CD4-positive, alpha-beta T cell treated with Interleukin-17A for 1 hour (primary cell): Measurements from ENCODE around the gene ENOX1.
"Not testable (repeated sequence)": the region's sequence is repeated elsewhere in the genome, so short reads cannot be mapped to it uniquely, and the experiment has no call there.

Source experiments
- DNase-seq: peaks from one replicate; pipeline ENCODE4 v3.0.0-alpha.2; 2020

ENOX1 gene

DNA sequence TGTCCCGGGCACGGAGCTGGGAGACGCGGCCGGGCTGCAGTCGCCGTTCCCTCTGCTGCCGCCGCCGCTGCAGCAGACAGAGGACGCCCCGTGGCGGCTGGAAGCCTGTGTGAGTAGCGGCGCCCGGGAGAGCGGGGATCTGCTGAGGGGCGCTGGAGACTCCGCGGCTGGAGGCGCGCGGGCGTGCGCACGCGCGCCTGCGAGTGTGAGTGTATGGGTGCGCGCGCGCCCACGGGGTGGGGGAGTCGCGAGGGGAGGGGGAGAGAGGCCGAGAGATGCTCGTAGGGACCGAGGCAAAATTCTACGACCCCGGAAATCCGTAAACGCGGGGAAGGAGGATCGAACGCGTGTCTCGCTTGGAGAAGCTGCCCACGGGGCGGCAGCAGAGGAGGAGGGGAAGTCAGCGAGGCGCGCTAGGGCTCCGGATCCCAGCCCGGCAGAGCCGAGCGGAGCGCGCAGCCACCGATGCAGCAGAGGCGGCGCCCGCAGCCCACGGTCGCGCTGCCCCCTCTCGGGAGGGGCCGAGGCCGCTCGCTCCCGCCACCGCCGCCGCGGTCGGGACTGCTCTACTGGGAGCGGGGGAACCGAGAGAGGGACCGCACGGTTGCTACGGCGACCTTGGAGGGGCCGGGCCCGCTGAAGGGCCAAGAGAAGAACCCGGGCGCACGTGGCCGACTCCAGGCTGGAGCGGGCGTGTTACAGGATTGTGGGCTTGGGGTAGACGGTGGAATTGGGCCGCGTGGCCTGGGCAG, at the start of gene ENOX1:
Gene ENOX1, minus strand, starts transcription at position 207 of the 752 bp plus-strand sequence.
- DNase-seq, result no peak

DNA sequence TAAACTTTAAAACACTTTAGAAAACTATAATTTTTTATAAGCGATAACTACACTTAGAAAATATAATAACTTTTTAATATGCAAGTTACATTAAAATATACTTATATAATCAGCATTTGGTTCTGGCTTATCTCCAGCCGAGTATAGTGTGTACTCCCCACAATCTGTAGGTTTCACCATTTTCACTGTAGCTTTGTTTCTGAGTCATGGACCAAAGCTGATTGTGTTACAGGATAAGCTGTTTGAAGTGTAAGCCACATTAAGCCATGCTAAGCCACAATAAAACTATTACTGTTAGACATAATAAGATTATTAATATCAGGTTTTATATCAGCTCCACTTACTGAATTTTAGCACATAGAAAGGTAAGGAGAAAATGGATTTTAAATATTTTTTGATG, 48.9 kb upstream of the ENOX1 start:
- DNase-seq, result no peak

DNA sequence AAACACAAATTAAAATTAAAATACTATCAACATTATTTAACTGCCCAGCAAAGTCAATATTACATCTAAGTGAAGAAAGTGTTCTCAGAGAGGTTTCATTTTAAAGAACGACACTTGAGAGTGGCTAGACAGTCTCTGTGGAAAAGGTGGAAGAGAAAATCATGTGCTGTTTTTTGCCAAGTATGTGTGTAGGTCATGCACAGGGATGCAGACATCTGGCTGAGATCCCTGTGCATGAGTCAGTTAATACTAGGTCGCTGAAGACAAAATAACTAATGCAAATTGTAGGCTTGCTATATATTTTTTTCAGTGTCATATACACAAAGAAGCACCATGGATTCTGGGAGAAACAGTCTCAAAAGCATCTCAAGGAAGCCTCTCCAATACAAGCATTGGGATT, 44.3 kb upstream of the ENOX1 start:
- DNase-seq, result no peak

DNA sequence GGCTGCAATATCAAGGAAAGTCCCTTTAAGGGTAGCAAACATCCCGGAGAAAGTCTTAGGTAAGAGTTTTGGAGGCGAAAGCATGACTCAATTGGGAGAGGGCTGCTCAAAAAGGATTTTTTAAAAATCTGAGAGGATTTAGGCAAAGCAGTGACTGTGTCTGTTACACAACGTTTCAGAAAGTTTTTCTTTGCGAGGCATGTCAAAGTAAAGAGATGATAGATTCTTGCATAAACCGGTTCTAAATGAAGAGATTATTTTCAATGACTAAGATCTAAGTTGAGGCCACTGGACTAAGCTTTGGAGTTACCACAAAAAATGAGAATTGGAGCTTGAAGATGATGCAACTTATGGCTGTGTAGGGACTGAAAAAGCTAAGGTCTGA, 43.7 kb upstream of the ENOX1 start:
- DNase-seq, result no peak

DNA sequence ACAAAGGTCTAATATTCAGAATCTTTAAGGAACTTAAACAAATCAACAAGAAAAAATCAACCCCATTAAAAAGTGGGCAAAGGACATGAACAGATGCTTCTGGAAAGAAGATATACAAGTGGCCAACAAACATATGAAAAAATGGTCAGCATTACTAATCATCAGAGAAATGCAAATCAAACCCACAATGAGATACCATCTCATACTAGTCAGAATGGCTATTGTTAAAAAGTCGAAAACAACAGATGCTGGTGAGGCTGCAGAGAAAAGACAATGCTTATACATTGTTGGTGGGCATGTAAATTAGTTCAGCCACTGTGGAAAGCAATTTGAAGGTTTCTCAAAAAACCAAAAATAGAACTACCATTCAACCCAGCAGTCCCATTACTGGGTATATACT, 37.9 kb upstream of the ENOX1 start:
- DNase-seq, result not testable (repeated sequence)

DNA sequence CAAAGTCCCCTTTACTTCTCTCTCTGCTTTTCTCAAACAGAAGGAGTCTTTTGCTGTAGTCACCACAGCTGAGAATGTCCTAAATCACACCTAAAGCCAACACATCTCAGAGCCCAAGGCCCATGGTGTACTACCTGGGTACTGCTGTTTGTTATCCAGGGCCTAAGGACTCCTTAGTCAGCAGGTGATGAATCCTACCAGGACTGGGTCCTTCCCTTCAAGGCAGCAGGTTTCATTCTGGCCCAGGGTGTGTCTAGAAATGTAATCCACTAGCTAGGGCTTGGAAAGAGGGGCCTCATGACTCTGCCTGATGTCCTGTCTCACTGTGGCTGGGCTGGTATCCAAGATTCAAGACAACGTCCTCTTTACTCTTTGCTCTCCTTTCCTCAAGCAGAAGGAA, 36.2 kb upstream of the ENOX1 start:
- no peak for DNase-seq

DNA sequence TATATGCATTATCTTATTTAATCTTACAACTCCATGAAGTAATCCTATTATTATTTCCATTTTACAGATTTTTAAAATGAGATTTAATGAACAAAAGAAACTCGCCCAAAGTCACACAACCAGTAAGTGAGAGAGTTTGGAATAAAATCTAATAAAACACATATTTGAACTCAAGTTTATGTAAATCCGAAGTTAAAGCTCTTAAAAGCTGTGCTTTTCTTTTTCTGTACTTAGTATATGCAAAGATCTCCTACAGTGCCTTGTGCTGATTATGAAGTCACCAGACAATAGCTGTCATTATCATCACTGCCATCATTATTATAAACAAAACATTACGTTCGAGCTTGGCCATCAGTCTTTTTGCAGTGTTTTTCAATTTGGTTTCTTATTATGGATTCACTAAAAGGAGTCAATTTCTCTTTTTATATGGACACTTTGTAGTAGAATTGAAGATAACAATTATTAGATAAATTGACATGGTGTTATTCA, 29.7 kb upstream of the ENOX1 start:
- DNase-seq, result no peak

DNA sequence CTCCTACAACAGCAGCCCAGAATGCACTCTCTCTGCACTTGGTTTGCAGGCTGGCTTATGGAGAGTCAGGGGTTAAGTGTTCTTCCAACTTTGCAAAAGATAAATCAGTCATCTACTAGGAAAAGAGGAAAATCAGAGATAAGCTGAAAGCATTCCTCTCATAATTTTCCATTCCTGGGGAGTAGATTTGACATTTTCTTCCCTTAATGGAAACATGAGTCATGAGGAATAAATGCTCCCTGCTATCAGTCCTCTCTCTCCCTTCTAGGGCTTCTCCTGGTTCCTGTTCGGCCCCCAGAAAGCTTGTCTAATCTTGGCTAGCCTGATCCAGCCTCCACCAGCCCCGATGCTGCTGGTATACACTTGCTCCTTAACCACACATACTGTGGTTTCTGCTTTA, 28.4 kb upstream of the ENOX1 start:
- DNase-seq, result no peak

DNA sequence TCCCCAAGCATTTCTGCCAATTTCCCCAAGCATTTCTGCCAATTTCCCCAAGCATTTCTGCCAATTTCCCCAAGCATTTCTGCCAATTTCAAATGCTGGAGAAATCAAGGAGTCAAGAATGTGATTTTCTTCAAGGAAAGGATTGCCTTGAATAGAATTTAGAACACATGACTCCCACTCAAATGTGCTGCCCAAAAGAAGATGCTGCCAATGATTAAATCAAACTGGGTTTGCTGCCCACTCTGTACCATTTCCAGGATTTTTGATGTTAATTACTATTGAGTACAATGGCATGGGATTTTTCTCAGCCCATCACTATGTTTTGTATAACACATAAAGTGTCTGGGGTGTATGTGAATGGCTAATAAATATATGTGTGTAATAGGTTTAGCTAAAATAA, 21.9 kb upstream of the ENOX1 start:
- no peak for DNase-seq

DNA sequence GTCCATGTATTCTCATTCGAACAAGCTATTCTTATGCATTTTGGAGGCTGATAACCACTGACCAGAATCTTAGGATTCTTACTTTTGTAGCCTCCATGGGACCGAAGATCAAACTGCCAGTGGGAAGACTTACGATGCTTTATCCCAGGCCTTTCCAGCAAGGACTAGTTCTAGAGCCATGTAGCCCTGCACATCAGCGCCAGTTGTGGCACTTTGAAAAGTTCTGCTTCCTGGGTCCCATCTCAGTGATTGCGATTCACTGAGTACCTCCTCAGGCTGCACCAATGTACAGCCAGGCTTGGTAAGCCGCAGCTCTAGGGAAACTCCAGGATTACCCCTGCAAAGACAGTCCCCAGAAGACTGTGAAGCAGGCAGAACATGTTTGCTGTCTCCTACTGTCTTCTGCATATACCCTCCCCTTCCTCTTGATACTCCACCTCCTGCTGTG, 18.9 kb upstream of the ENOX1 start:
- no peak for DNase-seq

DNA sequence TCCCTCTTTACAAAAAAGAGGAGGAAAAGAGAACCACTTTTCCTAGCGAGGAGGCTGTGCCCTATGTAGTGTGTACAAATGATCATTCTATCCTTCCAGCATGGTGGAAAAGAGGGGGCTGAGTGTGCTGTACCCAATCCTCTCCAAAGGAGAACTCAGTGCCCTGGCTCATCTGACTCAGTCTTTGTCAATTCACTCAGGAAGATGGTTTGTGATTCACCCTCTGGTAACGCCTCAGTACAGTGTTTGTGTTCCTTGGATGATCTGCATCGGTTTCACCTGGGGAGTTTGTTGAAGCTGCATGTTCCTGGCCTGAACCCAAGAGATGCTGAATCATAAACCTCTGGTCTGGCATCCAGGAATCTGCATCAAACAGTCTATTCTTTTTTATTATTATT, 18.3 kb upstream of the ENOX1 start:
- DNase-seq, result no peak

DNA sequence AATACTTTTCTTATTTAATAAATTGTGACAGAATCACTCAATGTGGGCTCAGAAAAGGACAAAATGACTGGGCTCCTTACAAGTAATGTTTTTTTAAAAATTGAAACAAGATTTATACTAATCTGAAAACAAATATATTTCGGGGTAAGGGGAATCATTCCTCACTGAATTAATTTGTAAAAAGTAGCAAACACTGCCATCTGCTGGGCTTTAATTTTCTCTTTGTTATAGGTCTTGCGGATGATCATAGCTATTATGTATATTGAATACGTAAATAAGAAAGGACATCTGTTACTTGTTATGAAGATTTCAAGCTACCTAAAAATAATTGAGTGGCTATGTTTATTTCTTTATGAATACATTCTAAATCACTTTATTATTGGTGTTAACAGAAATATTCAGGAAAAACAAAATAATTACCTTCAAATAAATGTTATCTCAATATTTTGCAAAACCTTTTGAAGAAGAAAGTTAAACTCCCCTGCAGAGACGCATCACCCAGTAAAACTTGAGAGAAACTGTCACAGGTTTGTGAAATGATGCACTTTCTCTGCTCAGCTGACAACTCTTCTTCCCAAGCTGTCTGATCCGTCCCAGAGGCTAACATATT, 17.8 kb upstream of the ENOX1 start:
- peak; percentile 65 for DNase-seq

DNA sequence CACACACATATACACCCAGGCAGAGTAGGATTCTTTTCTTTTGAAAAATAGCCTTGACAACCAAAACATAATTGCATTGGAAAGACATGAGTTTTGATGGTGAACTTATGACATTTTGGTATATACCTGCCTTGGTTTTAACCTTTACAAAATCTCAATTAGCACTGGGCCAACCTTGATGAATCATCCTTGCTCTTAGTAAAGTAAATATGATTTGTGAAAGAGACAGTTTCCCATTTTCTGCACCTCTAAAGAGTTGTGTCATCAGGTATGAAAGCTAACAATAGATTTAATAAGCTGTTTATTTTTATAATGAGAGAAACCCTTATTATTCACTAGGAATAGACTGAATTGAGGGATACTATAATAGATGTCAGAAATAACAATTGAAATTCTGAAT, 15.7 kb upstream of the ENOX1 start:
- DNase-seq, result no peak

DNA sequence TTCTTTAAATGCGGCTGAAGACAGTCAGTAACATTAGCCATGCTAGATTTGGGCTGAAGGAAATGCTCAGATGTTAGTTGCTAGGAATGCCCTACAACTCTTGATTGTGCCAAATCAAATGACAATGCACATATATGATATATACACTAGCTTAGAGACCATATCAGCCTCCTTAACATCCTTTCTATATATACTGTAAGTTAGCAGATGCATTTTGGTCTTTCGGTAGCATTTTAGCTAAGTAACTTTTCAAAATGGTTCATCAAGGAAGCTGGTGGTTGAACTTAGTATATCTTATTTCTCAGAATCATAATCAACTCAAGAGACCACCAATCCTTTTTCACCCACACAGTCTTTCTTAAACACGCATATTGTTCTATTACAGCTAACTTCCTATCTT, 14.1 kb upstream of the ENOX1 start:
- DNase-seq, result no peak

DNA sequence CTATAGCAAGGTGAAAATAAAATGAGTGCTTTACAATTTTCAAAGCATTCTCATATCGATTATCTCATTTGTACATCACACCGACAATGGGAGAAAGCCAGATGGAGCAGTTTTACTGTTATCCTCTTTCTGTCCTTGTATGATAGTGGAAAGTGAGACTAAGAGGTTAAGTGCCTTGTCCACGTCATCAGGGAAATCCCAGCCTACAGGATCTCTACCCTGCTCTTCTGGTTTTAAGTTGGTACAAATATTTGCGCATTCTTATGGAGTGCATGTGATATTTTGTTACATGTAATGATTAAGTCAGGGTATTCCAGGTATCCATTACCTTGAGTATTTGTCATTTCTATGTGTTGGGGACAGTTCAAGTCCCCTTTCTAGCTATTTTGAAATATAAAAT, 12.4 kb upstream of the ENOX1 start:
- DNase-seq, result no peak

DNA sequence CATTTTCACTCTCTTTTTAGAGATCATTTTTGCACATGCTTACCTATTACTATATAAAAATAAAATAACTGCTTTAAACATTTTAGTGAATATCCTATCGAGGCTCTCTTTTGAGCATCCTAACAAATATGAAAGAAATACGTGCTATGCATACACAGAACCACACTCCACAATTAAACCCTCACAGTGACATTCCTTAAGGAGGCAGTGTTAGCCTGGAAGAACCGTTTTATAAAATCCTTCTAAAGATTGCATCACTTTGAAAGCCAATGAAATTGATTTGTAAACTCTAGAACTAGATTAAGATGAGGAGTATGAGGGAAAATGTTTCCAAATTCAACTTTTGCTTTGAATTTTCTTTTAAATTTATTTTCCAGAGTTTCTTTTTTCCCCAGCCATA, 11.1 kb upstream of the ENOX1 start:
- DNase-seq, result no peak

DNA sequence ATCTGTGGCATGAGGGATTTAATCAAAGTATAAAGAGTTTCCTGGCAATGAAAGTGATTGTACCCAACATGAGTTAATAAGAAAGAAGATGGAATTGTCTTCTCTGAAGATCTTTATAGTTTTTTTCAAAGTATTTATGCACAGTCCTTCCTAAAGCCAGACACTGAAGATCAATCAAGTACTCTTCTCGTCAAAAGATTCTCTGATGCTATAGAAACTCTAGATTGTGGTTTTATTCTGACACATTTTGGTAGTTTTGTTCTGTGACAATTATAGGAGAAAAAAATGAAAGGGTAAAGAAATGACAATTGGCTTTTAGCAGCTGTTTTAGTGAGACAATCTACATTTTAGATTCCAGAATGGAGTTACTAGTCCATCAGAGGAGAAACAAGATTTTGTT, 10.4 kb upstream of the ENOX1 start:
- no peak for DNase-seq

DNA sequence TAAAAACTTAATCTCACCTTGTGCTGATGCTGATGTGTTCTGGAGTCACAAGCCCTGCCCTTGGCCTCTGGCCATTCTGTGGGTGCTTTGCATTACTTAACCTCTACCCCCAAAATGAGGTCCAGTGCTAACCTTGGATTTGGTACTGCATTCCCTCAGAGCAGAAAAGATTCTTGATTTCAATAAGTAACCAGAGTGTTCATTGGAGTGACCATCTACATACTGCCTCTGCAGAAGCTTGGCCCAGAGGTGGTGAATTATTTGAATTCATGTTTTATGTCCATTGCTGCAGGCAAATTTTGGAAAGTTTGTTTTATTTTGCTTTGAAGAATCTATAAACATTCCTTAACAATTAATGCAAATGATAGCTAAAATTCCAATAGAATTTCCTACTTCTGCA, 7.6 kb upstream of the ENOX1 start:
- no peak for DNase-seq

DNA sequence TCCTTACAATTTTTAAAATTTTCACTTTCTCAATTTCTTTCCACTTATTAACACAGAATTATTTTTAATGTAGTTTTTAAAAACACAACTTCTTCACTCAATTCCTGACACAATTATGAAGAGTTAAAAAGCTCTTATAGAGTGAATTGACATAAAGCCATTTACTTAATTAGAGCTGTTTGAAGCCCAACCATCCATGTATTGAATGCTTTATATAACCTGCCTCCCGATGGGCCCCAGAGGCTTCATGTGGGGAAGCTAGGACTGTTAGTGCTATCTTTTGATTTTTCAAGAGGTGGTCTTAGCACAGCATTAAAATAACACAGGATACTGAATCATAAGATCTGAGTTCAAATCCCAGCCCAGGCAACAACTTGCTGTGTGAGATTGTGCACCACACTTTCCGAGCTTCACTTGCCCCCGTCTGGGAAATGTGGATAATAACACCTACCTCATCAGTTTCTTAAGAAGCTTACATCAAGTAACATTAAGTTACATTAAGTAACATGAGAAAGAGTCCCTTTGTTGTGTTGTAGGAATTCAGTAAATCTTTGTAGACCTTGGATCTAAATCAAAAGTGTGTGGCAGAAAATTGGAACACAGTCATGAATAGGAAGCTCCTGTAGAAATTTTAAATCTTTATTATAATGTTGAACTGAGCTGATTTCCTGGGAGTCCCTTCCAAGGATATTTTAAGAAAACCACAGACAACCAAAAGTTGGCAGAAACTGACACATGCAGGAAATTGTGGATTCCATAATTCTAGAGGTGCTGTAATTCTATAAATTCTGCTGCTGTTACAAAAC, 5.5 kb upstream of the ENOX1 start:
- no peak for DNase-seq

DNA sequence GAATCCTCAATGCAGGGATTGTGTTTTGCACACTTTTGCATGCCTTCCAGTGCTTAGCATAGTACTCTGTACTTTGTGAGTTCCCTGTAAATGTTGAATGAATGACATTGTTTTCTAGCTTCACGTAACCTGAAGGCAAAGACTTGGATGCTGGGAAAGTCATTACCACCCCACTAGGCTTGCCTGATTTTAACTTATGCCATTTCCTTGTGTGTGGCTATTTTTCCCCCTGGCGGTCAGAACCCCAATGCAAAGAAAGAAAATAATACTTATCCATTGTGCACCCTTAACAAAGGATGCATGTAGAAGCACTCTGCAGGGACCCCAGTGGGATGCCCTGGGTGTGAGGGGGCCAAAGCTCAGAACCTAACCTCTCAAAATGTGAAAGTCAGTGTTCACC, 1.2 kb upstream of the ENOX1 start:
- no peak for DNase-seq

DNA sequence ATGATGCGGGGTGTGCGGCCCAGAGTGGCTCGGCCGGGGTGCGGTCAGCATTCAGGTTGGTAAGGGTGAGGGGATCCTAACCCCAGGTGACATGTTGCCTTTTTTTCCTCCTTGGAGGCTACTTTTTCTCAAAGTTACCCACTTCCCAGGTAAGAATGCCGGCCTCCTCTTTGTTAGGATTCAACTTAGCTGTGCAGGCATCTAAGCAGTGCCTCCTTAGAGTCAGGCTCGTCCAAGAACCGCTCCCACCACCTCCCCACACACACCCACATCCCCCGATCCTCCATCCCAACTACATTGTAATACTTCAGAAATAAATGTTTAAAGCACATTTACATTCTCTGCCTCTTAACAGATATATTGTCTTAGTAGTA, 733 bp upstream of the ENOX1 start:
- DNase-seq, result no peak

DNA sequence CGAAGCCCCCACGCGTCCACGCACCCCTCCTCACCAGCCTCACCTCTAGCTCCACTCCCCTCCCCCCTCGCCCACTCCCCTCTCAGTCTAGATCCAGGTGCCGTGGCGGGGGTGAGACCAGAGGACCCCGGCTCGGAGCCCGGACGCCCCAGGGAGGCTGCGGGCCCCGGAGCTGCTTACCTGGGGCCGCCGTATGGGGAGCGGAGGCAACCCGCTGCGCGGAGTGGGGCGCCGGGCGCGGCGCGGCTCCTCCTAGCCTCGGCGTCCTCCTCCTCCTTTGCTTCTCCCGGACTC, 353 bp downstream of the ENOX1 start:
- no peak for DNase-seq

DNA sequence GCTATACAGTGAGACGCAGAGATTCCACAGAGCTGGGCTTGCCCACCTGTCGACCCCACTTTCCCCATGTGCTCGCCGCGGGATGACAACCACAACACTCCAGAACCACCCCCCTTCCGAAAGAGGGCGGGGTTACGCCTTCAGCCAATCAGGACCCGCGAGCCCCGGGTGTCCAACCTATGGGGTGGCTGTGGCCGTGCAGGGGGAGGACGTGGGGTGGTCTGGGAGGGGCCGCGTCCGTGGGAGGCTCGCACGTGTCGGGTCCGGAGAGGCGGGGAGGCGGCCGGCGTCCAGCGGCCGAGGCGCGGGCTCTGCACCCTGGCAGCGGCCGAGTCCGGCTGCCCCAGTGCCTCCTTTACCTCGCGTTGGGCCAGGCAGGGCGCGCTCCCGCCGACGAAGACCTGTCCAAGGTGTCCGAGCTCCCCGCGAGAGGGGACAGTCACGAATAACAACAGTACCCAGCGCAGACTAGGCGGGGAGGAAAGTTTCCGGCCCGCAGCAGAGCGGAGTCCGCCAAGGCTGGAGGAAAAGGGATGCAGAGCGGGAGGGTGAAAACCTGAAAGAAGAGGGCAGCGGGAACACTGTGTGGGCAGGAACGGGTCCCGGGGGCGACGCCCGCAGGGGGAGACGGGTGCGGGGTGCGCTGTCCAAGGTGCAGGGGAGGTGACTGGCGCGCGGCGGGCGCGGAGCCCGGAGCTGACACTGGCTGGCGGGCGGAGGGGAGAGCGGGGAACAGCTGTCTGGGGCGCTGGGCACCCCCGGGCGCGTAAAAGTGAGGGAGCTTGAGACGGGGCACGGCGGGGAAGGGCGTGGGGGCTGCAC, 911 bp downstream of the ENOX1 start:
- peak; percentile 10 for DNase-seq
